ENCODE measurements around the gene RARG. TPM values are rescaled to one million over a fixed set of nuclear protein-coding genes. Genes with fewer than 3 reads are reported as not detected.

RARG gene
- total and polyA plus RNA-seq, 9 donors, result 8.7 to 37.0 (median 25.8) TPM

DNA sequence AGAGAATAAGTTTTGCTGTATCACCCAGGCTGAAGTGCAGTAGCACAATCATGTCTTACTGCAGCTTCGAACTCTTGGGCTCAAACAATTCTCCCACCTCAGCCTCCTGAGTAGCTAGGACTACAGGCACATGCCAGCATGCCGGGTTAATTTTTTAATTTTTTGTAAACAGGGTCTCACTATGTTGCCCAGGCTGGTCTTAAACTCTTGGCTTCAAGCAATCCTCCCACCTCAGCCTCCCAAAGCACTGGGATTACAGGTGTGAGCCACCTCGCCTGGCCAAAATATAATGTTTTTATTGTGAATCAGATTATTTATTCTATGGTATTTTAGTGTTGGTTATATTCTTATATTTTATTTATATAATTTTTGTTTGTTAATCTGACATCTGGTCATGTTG, 55.3 kb downstream of the RARG start:
- intact Hi-C loops (cut with DNase I), result no loop called here
- no peak for DNase-seq
- TF ChIP-seq POLR2A (IDR thresholded peaks at IDR 0.05) (no peak), EP300 (IDR thresholded peaks at IDR 0.05) (no peak)
- TF ChIP-seq, protein P1, sequence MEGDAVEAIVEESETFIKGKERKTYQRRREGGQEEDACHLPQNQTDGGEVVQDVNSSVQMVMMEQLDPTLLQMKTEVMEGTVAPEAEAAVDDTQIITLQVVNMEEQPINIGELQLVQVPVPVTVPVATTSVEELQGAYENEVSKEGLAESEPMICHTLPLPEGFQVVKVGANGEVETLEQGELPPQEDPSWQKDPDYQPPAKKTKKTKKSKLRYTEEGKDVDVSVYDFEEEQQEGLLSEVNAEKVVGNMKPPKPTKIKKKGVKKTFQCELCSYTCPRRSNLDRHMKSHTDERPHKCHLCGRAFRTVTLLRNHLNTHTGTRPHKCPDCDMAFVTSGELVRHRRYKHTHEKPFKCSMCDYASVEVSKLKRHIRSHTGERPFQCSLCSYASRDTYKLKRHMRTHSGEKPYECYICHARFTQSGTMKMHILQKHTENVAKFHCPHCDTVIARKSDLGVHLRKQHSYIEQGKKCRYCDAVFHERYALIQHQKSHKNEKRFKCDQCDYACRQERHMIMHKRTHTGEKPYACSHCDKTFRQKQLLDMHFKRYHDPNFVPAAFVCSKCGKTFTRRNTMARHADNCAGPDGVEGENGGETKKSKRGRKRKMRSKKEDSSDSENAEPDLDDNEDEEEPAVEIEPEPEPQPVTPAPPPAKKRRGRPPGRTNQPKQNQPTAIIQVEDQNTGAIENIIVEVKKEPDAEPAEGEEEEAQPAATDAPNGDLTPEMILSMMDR (IDR thresholded peaks at IDR 0.05), result no peak
- Histone ChIP-seq H3K4me1 (ENCODE audit: insufficient read depth) (peaks cover 6% of the 10 kb centered on the region), H3K4me3 (no peak overlapping the region), H3K36me3 (no peaks in the 10 kb centered on the region), H3K27me3 (no peaks in the 10 kb centered on the region), H3K9me3 (no peaks in the 10 kb centered on the region), H3K27ac (no peak overlapping the region)
- 94 to 96% (median 95%) methylated on average over 3 of the region's 3 CpGs for WGBS, 3 donors

DNA sequence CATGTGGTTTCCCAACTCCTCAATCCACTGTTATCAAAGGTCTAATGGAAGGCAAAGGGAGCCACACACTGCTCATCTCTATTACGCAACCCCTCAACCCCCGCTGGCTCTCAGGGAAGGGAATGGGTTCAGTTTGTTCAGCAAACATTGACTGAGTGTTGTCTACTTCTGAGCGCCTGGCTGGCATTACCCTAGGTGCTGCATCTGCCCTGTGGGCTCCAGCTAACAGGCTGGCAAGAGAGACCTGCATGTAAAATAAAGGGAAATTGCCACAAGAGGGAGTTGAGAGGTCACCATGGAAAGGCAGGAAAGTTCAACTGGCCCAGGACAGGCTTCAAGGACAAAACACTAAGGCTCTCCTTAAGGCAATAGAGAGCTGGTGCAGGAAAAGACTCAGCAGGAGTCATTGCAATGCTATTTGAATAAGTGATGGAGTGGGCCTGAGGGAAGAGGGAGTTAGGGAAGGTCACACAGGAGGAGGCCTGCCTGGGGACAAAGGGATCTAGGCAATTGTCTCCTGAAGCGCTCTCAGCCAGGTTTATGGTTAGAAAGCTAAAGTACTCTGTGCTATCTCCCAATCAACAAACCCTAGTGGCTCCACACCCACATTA, 57.0 kb downstream of the RARG start:
- DNase-seq, result no peak
- Histone ChIP-seq H3K4me1 (ENCODE audit: insufficient read depth) (peaks cover 3% of the 10 kb centered on the region), H3K27me3 (no peaks in the 10 kb centered on the region), H3K36me3 (no peaks in the 10 kb centered on the region), H3K9me3 (no peaks in the 10 kb centered on the region), H3K27ac (no peak overlapping the region), H3K4me3 (no peak overlapping the region)
- 85 to 93% (median 85%) methylated on average over 4 of the region's 4 CpGs for WGBS, 3 donors
- TF ChIP-seq EP300 (IDR thresholded peaks at IDR 0.05) (no peak), POLR2A (IDR thresholded peaks at IDR 0.05) (no peak)
- TF ChIP-seq, protein P1 (IDR thresholded peaks at IDR 0.05), result no peak
- intact Hi-C loops (cut with DNase I), result no loop called here

DNA sequence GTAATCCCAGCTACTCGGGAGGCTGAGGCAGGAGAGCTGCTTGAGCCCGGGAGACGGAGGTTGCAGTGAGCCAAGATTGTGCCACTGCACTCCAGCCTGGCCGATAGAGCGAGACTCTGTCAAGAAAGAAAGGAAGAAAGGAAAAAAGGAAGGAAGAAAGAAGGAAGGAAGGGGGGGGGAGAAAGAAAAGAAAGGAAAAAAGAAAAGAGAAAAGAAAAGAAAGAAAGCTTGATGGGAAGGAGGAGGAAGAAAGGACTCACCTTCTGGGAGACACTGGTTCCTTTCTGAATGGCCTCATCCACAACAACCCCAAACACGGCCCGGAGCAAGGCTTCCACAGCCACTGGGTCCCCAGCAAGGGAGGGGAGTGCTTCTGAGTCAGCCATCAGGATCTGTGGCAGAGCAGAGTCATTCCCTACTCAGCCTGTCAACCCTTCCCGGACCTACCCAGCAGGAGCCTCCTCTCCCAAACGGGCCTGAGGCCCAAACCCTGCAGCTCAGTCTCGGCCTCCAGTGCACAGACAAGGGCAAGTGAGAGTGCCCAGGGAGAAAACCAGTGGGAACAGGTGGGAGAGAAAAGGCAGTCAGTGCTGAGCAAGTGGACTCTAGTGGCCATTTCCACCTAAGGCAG, 58.8 kb downstream of the RARG start:
- no peaks in the 10 kb centered on the region for H3K36me3 ChIP-seq
- no peak for DNase-seq
- TF ChIP-seq, protein P1 (IDR thresholded peaks at IDR 0.05), result no peak
- no peak for TF ChIP-seq POLR2A (IDR thresholded peaks at IDR 0.05)
- TF ChIP-seq EP300 (IDR thresholded peaks at IDR 0.05), result no peak
- H3K4me1 ChIP-seq (ENCODE audit: insufficient read depth), result peaks cover 3% of the 10 kb centered on the region
- no peak overlapping the region for H3K27ac ChIP-seq
- H3K27me3 ChIP-seq, result no peaks in the 10 kb centered on the region
- 88 to 91% (median 89%) methylated on average over 10 of the region's 10 CpGs for WGBS, 3 donors
- intact Hi-C loops (cut with DNase I), result no loop called here
- H3K4me3 ChIP-seq, result no peak overlapping the region
- H3K9me3 ChIP-seq, result no peaks in the 10 kb centered on the region

DNA sequence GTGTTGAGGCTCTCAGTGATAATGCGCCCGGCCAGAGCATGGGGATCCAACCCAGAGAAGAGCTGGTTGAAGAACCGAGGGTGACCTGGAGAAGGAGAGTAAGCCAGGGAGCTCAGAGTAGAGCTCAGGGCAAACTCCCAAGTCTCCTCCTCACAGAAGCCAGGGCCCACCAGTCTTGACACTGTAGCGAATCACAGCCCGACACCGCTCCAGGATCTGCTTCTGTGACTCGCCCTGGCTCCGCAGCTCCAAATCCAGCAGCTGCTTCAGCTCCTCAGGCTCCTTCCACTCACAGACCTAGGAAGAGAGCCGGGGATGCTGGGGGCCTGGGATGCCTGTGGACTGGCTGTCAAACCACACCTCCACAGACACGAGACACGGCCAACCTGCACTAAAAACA, 59.7 kb downstream of the RARG start:
- Histone ChIP-seq H3K4me1 (ENCODE audit: insufficient read depth) (peaks cover 3% of the 10 kb centered on the region), H3K27ac (no peak overlapping the region), H3K36me3 (no peaks in the 10 kb centered on the region), H3K4me3 (no peak overlapping the region), H3K9me3 (no peaks in the 10 kb centered on the region), H3K27me3 (no peaks in the 10 kb centered on the region)
- 53 to 72% (median 67%) methylated on average over 11 of the region's 11 CpGs for WGBS, 3 donors
- intact Hi-C loops (cut with DNase I), result no loop called here
- DNase-seq, result no peak
- TF ChIP-seq POLR2A (IDR thresholded peaks at IDR 0.05), result no peak
- TF ChIP-seq, protein P1 (IDR thresholded peaks at IDR 0.05), result no peak
- TF ChIP-seq EP300 (IDR thresholded peaks at IDR 0.05), result no peak
